ENCODE measurements around the gene PTPRN2.
"Not testable (repeated sequence)": the region's sequence is repeated elsewhere in the genome, so short reads cannot be mapped to it uniquely, and the experiment has no call there.

DNA sequence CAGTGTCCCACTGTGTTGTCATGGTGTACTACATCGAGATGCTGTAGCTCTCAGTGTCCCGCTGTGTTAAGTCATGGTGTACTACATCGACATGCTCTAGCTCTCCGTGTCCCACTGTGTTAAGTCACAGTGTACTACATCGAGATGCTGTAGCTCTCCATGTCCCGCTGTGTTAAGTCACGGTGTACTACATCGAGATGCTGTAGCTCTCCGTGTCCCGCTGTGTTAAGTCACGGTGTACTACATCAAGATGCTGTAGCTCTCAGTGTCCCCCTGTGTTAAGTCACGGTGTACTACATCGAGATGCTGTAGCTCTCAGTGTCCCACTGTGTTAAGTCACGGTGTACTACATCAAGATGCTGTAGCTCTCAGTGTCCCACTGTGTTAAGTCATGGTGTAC is 169.2 kb downstream of the PTPRN2 start:
- TF ChIP-seq CTCF (conservative IDR thresholded peaks at IDR 0.05); EZH2 (IDR thresholded peaks at IDR 0.05; ENCODE audit: low read depth): not testable (repeated sequence)

Measured in PC-9 (cell line).